Spleen (tissue), 3 donors: ENCODE measurements around the gene PTRH1.

Source experiments
- POLR2A ChIP-seq, 3 donors: fragments of 450-650 bp; IDR thresholded peaks; one replicate each; pipeline ENCODE4 v1.5.1; 2017; ENCODE audit warnings: antibody characterized with exemption in 3 of 3, mild to moderate bottlenecking in 1 of 3
- POLR2AphosphoS5 ChIP-seq, 3 donors: sonication (generic); formaldehyde crosslinking; IDR thresholded peaks; one replicate each; pipeline ENCODE4 v1.5.1; 2017; ENCODE audit warnings: antibody characterized with exemption in 3 of 3

DNA sequence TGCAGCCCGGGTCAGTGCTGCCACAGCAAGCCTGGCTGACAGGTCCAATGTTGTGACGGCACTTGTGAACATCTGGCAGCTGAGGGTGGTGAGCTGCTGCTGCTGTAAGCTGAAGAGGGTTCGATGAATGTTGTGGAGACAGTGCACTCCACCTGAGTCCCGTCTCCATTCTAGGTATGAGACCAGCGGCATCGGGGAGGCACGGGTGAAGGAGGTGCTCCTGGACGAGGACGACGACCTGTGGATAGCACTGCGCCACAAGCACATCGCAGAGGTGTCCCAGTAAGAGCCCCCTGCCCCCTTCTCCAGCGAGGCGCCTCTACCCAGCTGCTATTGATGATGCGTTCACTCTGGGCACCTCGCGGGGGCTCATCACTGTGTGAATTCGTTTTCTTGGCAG is 47.6 kb downstream of the PTRH1 start:
- TF ChIP-seq POLR2A (IDR thresholded peaks at IDR 0.05), result no peak
- TF ChIP-seq POLR2AphosphoS5 (IDR thresholded peaks at IDR 0.05), result no peak
